Endothelial cell of umbilical vein (primary cell): ENCODE data around the gene PET100.

ENCODE experiments used
- POLR2A ChIP-seq: IDR thresholded peaks from 2 replicates; pipeline ENCODE4 v1.6.1; 2012; ENCODE audit warnings: low read depth, mild to moderate bottlenecking, control low read depth, low read length
- TF ChIP-seq, protein P1 (sequence below), 2 donors: IDR thresholded peaks; 1 replicate in 1 of 2; 2 replicates in 1 of 2; pipeline ENCODE4 v1.5.1; 2011; ENCODE audit warnings: low read length in 2 of 2, mild to moderate bottlenecking in 2 of 2, moderate library complexity in 2 of 2, control low read depth in 1 of 2, inconsistent platforms in 1 of 2, low read depth in 1 of 2; ENCODE audit not compliant: insufficient read depth in 1 of 2; ENCODE audit errors: extremely low read depth in 1 of 2
- TF ChIP-seq, protein P2 (sequence below): IDR thresholded peaks from 2 replicates; pipeline ENCODE4 v1.6.1; 2011; ENCODE audit not compliant: insufficient read depth, insufficient read length

DNA sequence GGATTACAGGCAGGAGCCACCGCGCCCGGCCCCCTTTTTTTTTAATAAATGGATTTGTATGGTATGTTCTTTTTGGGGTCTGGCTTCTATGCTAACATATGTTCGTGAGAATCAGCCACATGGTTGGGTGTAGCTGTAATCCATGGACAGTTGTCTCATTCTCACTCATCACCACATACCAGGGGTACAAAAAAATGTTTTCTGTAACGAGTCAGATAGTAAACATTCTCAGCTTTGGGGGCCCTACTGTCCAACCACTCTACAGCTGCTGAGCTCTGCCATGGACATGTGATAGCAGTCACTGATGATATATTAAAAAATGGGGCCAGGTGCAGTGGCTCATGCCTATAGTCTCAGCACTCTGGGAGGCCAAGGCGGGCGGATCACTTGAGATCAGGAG lies 34.1 kb downstream of the PET100 start:
- TF ChIP-seq, protein P1, sequence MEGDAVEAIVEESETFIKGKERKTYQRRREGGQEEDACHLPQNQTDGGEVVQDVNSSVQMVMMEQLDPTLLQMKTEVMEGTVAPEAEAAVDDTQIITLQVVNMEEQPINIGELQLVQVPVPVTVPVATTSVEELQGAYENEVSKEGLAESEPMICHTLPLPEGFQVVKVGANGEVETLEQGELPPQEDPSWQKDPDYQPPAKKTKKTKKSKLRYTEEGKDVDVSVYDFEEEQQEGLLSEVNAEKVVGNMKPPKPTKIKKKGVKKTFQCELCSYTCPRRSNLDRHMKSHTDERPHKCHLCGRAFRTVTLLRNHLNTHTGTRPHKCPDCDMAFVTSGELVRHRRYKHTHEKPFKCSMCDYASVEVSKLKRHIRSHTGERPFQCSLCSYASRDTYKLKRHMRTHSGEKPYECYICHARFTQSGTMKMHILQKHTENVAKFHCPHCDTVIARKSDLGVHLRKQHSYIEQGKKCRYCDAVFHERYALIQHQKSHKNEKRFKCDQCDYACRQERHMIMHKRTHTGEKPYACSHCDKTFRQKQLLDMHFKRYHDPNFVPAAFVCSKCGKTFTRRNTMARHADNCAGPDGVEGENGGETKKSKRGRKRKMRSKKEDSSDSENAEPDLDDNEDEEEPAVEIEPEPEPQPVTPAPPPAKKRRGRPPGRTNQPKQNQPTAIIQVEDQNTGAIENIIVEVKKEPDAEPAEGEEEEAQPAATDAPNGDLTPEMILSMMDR (IDR thresholded peaks at IDR 0.05; ENCODE audit: extremely low read depth in 1 of 2, insufficient read depth in 1 of 2, low read depth in 1 of 2, low read length in 2 of 2) = no peak
- TF ChIP-seq POLR2A = no peak
- TF ChIP-seq, protein P2, sequence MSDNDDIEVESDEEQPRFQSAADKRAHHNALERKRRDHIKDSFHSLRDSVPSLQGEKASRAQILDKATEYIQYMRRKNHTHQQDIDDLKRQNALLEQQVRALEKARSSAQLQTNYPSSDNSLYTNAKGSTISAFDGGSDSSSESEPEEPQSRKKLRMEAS = no peak
